Peyer's patch (tissue), 4 donors: ENCODE results near the gene GNG13.

Experiments used
- CTCF ChIP-seq, 6 experiments: fragments of 450-650 bp in 4 of 6; fragments of 200-600 bp in 2 of 6; sonication (generic) in 1 of 6; IDR thresholded peaks; one replicate each; pipeline ENCODE4 v1.5.1; 2017 to 2019; ENCODE audit warnings: antibody characterized with exemption in 6 of 6, mild to moderate bottlenecking in 3 of 6, moderate library complexity in 1 of 6
- POLR2A ChIP-seq, 2 donors: fragments of 450-650 bp; IDR thresholded peaks; one replicate each; pipeline ENCODE4 v1.5.1; 2017; ENCODE audit warnings: antibody characterized with exemption in 2 of 2, mild to moderate bottlenecking in 2 of 2, moderate library complexity in 2 of 2

GRCh38 chr16:770411-770810 is 30.1 kb downstream of the GNG13 start:
- no peak for TF ChIP-seq POLR2A (IDR thresholded peaks at IDR 0.05)
- no peak for TF ChIP-seq CTCF (IDR thresholded peaks at IDR 0.05)
